Measurements from ENCODE around the gene SHFL. TPM values are rescaled to one million over a fixed set of nuclear protein-coding genes. Genes with fewer than 3 reads are reported as not detected.

Gene SHFL
- total RNA-seq, 5 donors from 2014 or later (not counting 1 experiment from before 2014, with no cell fraction given), result 75.5 to 116 (median 109) TPM

DNA sequence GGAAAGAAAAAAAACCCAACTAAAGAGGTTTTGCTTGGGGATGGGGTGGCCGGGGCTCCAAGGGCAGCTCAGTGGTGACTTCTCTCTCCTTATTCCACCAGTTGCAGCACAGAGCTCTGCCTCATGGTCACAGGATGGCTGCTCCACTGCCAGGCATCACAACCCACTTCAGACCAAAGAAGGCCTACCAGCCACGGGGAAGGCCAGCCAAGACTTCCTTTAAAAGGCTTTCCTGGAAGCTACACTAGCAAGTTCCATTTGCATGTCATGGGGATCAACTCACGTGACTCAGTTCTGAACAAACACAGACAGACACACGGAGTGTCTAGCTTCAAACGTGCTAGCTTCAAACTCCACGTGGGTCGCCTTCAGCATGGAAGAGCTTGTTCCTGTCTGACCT lies 46.8 kb downstream of the SHFL start:
- Histone ChIP-seq H3K27ac (ENCODE audit: low read length) (no peak overlapping the region), H3K36me3 (ENCODE audit: control insufficient read depth in 2 of 2, extremely low read depth in 1 of 2, insufficient read depth in 1 of 2, low read length in 1 of 2) (peaks cover 33 to 63% of the 10 kb centered on the region in 2 donors), H3K4me3 (ENCODE audit: control insufficient read depth in 1 of 2, extremely low read depth in 1 of 2, low read length in 1 of 2) (no peak overlapping the region), H3K27me3 (replicated peaks in 1 of 2; ENCODE audit: control insufficient read depth in 2 of 2, extremely low read depth in 1 of 2, insufficient read depth in 2 of 2, low read length in 1 of 2) (no peaks in the 10 kb centered on the region), H3K4me1 (ENCODE audit: control insufficient read depth in 1 of 2, extremely low read depth in 1 of 2, insufficient read depth in 2 of 2, low read length in 2 of 2) (no peaks in the 10 kb centered on the region), H3K9me3 (no peaks in the 10 kb centered on the region)
- ATAC-seq (replicated peaks in 1 of 4), result no peak
- H3K27me3 Mint-ChIP-seq, result no peaks in the 10 kb centered on the region
- WGBS (ENCODE audit: insufficient coverage), result 80% methylated on average over 4 of the region's 7 CpGs
- peaks cover 0 to 3% (median 0%) of the 10 kb centered on the region in 3 donors for H3K4me1 Mint-ChIP-seq
- no peak overlapping the region for H3K27ac Mint-ChIP-seq
- CTCF ChIA-PET, result interaction anchor here in 1 of 2 donors (1.1 kb wide), 1 partner anchor 10 kb away, joined by 5 read pairs; no protein-coding TSS in a partner anchor
- H3K36me3 Mint-ChIP-seq, result peaks cover 29% of the 10 kb centered on the region
- H3K9me3 Mint-ChIP-seq, result no peaks in the 10 kb centered on the region
- POLR2A ChIA-PET, result interaction anchor here in 1 of 2 donors (0.6 kb wide), 1 partner anchor 72 kb away, joined by 4 read pairs; no protein-coding TSS in a partner anchor
- no peak overlapping the region for H3K4me3 Mint-ChIP-seq
- DNase-seq, result no peak

DNA sequence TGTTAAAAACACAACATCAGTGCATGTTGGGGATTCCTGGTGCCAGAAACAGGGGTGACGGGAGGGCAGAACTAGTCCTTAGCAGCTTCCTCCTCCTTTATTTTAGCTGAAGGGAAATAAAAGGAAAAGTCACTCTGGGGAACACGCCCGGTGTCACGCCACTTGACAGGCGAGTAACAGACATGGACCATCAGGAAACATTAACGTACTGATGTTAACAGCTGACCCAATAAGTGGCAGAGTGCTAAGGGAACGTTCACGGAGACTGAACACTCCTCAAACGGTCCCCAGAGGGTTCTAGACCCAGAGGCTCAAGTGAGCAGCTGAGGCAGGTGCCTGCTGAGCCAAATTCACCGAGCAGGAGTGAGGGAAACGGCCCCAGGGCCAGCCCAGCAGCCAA lies 47.5 kb downstream of the SHFL start:
- Histone ChIP-seq H3K4me1 (ENCODE audit: control insufficient read depth in 1 of 2, extremely low read depth in 1 of 2, insufficient read depth in 2 of 2, low read length in 2 of 2) (no peaks in the 10 kb centered on the region), H3K27ac (ENCODE audit: low read length) (no peak overlapping the region), H3K27me3 (replicated peaks in 1 of 2; ENCODE audit: control insufficient read depth in 2 of 2, extremely low read depth in 1 of 2, insufficient read depth in 2 of 2, low read length in 1 of 2) (no peaks in the 10 kb centered on the region), H3K9me3 (no peaks in the 10 kb centered on the region), H3K36me3 (ENCODE audit: control insufficient read depth in 2 of 2, extremely low read depth in 1 of 2, insufficient read depth in 1 of 2, low read length in 1 of 2) (peaks cover 33 to 70% of the 10 kb centered on the region in 2 donors), H3K4me3 (ENCODE audit: control insufficient read depth in 1 of 2, extremely low read depth in 1 of 2, low read length in 1 of 2) (no peak overlapping the region)
- no peaks in the 10 kb centered on the region for H3K27me3 Mint-ChIP-seq
- DNase-seq, result no peak
- H3K27ac Mint-ChIP-seq, result no peak overlapping the region
- H3K36me3 Mint-ChIP-seq, result peaks cover 33% of the 10 kb centered on the region
- 91% methylated on average over 7 of the region's 11 CpGs for WGBS (ENCODE audit: insufficient coverage)
- H3K4me3 Mint-ChIP-seq, result no peak overlapping the region
- ATAC-seq (replicated peaks in 1 of 4), result no peak
- POLR2A ChIA-PET, result no interaction called here
- CTCF ChIA-PET, result interaction anchor here in 1 of 2 donors (1.1 kb wide), 1 partner anchor 9 kb away, joined by 5 read pairs; no protein-coding TSS in a partner anchor
- peaks cover 0 to 3% (median 1%) of the 10 kb centered on the region in 3 donors for H3K4me1 Mint-ChIP-seq
- H3K9me3 Mint-ChIP-seq, result no peaks in the 10 kb centered on the region

DNA sequence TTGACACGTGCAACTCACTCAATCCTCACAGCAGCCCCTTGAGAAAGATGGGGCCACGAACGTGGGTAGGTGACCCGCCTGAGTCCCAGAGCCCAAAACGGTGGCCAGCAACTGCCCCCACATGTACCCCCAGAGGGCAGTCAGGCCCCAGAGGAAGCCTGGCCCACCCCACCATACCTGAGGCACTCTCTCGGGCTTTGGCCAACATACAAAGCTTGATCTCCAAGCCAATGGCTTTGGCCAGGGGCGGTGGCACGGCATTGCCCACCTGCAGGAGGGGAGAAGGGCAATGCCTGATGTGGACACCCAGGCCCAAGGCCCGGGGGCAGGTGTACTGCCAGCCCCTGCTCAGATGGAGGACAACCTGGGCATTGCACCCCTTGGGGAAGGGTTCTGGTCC lies 47.9 kb downstream of the SHFL start:
- ChIA-PET POLR2A (no interaction called here), CTCF (no interaction called here)
- Histone ChIP-seq H3K4me3 (ENCODE audit: control insufficient read depth in 1 of 2, extremely low read depth in 1 of 2, low read length in 1 of 2) (no peak overlapping the region), H3K27ac (ENCODE audit: low read length) (no peak overlapping the region), H3K27me3 (replicated peaks in 1 of 2; ENCODE audit: control insufficient read depth in 2 of 2, extremely low read depth in 1 of 2, insufficient read depth in 2 of 2, low read length in 1 of 2) (no peaks in the 10 kb centered on the region), H3K36me3 (ENCODE audit: control insufficient read depth in 2 of 2, extremely low read depth in 1 of 2, insufficient read depth in 1 of 2, low read length in 1 of 2) (peaks cover 33 to 72% of the 10 kb centered on the region in 2 donors), H3K4me1 (ENCODE audit: control insufficient read depth in 1 of 2, extremely low read depth in 1 of 2, insufficient read depth in 2 of 2, low read length in 2 of 2) (peaks cover 0 to under 1% of the 10 kb centered on the region in 2 experiments), H3K9me3 (no peaks in the 10 kb centered on the region)
- DNase-seq (no peak), ATAC-seq (replicated peaks in 1 of 4) (no peak)
- WGBS (ENCODE audit: insufficient coverage), result 100% methylated on average over 6 of the region's 9 CpGs
- Mint-ChIP-seq H3K4me1 (peaks cover under 1 to 5% (median 5%) of the 10 kb centered on the region in 3 donors), H3K27me3 (no peaks in the 10 kb centered on the region), H3K27ac (no peak overlapping the region), H3K4me3 (no peak overlapping the region), H3K9me3 (no peaks in the 10 kb centered on the region), H3K36me3 (peaks cover 35% of the 10 kb centered on the region)

DNA sequence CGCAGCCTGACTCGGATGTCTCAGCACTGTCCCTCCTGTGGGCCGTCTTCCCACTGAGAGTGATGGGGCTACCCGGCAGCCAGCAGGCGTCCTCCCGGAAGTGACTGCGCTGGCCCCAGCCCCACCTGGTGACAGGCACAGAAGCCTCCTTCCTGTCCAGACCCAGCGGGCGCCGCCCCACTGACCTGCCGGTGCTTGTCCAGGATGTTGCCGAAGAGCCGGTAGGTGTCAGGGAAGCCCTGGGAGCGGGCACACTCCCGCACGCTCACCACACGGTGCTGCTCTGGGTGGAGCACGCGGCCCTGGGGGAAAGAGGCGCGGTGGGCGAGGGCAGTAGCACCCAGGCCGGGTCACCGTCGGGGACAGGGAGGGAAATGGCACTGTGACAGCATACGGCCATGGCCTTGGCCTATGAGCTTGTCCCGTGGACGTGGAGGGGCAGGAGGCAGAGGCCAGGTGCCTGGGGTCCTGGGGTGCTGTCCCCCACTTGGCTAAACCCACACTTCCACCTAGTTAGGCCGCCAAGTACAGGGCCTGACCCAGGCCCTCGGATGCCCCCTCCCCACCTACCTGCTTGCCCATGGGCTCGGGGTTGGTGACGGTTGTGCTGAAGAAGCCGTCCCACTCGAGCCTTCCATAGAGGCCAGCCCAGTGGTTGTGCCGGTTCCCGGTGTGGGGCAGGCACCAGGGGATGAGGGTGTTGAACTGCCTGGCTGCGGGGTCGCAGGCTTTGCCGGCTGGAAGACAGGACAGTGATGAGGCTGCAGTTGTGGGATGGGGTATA lies 49.6 kb downstream of the SHFL start:
- Mint-ChIP-seq H3K4me3 (no peak overlapping the region), H3K36me3 (peaks cover 40% of the 10 kb centered on the region), H3K27ac (no peak overlapping the region), H3K27me3 (no peaks in the 10 kb centered on the region), H3K9me3 (no peaks in the 10 kb centered on the region), H3K4me1 (peaks cover 6 to 12% (median 10%) of the 10 kb centered on the region in 3 donors)
- H3K9me3 ChIP-seq, result no peaks in the 10 kb centered on the region
- DNase-seq (no peak), ATAC-seq (replicated peaks in 1 of 4) (no peak)
- no peak overlapping the region for H3K27ac ChIP-seq (ENCODE audit: low read length)
- 94% methylated on average over 20 of the region's 39 CpGs for WGBS (ENCODE audit: insufficient coverage)
- H3K4me3 ChIP-seq (ENCODE audit: control insufficient read depth in 1 of 2, extremely low read depth in 1 of 2, low read length in 1 of 2), result no peak overlapping the region
- H3K4me1 ChIP-seq (ENCODE audit: control insufficient read depth in 1 of 2, extremely low read depth in 1 of 2, insufficient read depth in 2 of 2, low read length in 2 of 2), result peaks cover 0 to 10% of the 10 kb centered on the region in 2 experiments
- H3K27me3 ChIP-seq (replicated peaks in 1 of 2; ENCODE audit: control insufficient read depth in 2 of 2, extremely low read depth in 1 of 2, insufficient read depth in 2 of 2, low read length in 1 of 2), result no peaks in the 10 kb centered on the region
- POLR2A ChIA-PET, result interaction anchor here in 1 of 2 donors (0.7 kb wide), 1 partner anchor 13 kb away, joined by 3 read pairs; no protein-coding TSS in a partner anchor
- peaks cover 38 to 87% of the 10 kb centered on the region in 2 donors for H3K36me3 ChIP-seq (ENCODE audit: control insufficient read depth in 2 of 2, extremely low read depth in 1 of 2, insufficient read depth in 1 of 2, low read length in 1 of 2)
- CTCF ChIA-PET, result interaction anchor here in 1 of 2 donors (0.6 kb wide), 1 partner anchor 873 kb away, joined by 3 read pairs; no protein-coding TSS in a partner anchor

DNA sequence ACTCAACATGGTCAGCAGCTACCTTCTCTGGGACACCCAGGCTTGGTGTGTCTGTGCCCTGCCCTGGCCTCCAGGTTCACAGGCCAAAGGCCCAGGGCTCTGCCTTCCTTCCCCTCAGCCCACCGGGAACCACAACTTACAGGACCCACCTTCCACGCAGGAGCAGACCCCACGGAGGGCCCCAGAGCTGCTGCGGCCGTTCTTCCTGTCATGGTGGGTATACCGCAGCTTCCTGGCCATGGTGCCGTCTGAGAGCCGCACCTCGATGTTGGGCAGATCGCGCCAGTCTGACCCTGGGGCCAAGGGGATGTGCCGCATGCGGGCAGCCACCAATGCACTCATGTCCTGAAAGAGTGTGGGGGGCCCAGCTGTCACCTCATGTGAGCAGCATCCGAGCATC lies 50.8 kb downstream of the SHFL start:
- Mint-ChIP-seq H3K4me3 (no peak overlapping the region), H3K27me3 (no peaks in the 10 kb centered on the region), H3K4me1 (peaks cover 18 to 23% (median 21%) of the 10 kb centered on the region in 3 donors), H3K36me3 (peaks cover 43% of the 10 kb centered on the region), H3K27ac (peak overlapping the region in 1 of 2 donors; percentile 44), H3K9me3 (no peaks in the 10 kb centered on the region)
- H3K27me3 ChIP-seq (replicated peaks in 1 of 2; ENCODE audit: control insufficient read depth in 2 of 2, extremely low read depth in 1 of 2, insufficient read depth in 2 of 2, low read length in 1 of 2), result no peaks in the 10 kb centered on the region
- DNase-seq, result no peak
- ChIA-PET CTCF (interaction anchor here (0.6 to 1.0 kb wide), 2 partner anchors 16 to 40 kb away, joined by 3 read pairs; no protein-coding TSS in a partner anchor), POLR2A (interaction anchor here in 1 of 2 donors (0.7 kb wide), 1 partner anchor 188 kb away, joined by 4 read pairs; no protein-coding TSS in a partner anchor)
- no peak overlapping the region for H3K4me3 ChIP-seq (ENCODE audit: control insufficient read depth in 1 of 2, extremely low read depth in 1 of 2, low read length in 1 of 2)
- H3K9me3 ChIP-seq, result no peaks in the 10 kb centered on the region
- H3K27ac ChIP-seq (ENCODE audit: low read length), result no peak overlapping the region
- 97% methylated on average over 14 of the region's 14 CpGs for WGBS (ENCODE audit: insufficient coverage)
- ATAC-seq (replicated peaks in 1 of 4), result no peak
- peaks cover 2 to 21% of the 10 kb centered on the region in 2 experiments for H3K4me1 ChIP-seq (ENCODE audit: control insufficient read depth in 1 of 2, extremely low read depth in 1 of 2, insufficient read depth in 2 of 2, low read length in 2 of 2)
- peaks cover 47 to 88% of the 10 kb centered on the region in 2 donors for H3K36me3 ChIP-seq (ENCODE audit: control insufficient read depth in 2 of 2, extremely low read depth in 1 of 2, insufficient read depth in 1 of 2, low read length in 1 of 2)

DNA sequence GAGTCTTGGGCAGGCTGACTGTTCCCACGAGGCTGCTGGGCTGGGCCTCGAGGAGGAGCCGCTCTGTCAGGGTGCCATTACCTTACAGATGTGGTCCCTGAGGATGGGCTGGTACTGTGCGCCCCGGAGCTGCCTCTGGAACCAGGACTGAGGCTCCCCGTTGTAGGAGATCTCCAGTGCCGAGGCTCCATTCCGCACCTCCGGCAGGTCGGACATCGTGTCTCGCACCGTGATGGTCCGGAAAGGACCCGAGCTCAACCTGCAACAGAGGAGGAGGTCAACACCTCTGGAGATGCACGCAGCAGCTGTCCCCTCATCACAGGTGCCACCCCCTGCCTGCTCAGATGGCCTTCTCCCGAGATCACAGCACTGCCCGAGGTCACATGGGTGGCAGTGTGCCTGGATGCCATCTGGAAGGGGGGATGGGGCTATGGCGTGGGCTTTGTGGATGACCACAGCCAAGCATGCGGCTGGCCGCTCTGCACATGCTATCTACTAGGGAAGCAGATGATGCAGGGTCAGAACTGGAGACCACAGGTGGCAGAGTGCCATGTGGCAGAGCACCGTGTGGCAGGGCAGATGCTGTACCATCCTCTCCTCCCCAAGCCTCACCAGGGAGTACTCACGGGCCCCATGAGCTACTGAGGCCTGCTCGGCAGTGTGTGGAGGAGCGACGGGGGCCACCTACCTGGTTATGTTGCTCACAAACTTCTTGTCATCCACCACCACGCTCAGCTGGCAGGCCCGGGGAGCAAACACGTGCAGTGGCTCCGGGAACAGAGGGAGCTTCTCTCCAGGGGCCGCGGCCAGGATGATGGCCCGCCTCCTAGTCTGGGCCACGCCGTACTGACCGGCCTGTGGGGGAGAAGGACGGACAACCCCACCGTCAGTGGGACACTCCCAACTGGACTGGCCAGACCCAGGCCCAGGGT lies 51.9 kb downstream of the SHFL start:
- Mint-ChIP-seq H3K36me3 (peaks cover 45% of the 10 kb centered on the region), H3K9me3 (no peaks in the 10 kb centered on the region), H3K27me3 (no peaks in the 10 kb centered on the region), H3K4me3 (no peak overlapping the region), H3K27ac (peak overlapping the region in 1 of 2 donors; percentile 36), H3K4me1 (peaks cover 28 to 33% (median 32%) of the 10 kb centered on the region in 3 donors)
- Histone ChIP-seq H3K27me3 (replicated peaks in 1 of 2; ENCODE audit: control insufficient read depth in 2 of 2, extremely low read depth in 1 of 2, insufficient read depth in 2 of 2, low read length in 1 of 2) (no peaks in the 10 kb centered on the region), H3K27ac (ENCODE audit: low read length) (no peak overlapping the region), H3K9me3 (no peaks in the 10 kb centered on the region), H3K4me1 (ENCODE audit: control insufficient read depth in 1 of 2, extremely low read depth in 1 of 2, insufficient read depth in 2 of 2, low read length in 2 of 2) (peaks cover 12 to 31% of the 10 kb centered on the region in 2 experiments), H3K36me3 (ENCODE audit: control insufficient read depth in 2 of 2, extremely low read depth in 1 of 2, insufficient read depth in 1 of 2, low read length in 1 of 2) (peaks cover 43 to 89% of the 10 kb centered on the region in 2 donors), H3K4me3 (ENCODE audit: control insufficient read depth in 1 of 2, extremely low read depth in 1 of 2, low read length in 1 of 2) (no peak overlapping the region)
- ATAC-seq (replicated peaks in 1 of 4), result no peak
- 94% methylated on average over 32 of the region's 38 CpGs for WGBS (ENCODE audit: insufficient coverage)
- no peak for DNase-seq
- ChIA-PET CTCF (interaction anchor here (0.6 kb wide), 2 partner anchors 18 to 177 kb away, joined by 3 read pairs; no protein-coding TSS in a partner anchor), POLR2A (interaction anchor here in 1 of 2 donors (0.7 kb wide), 1 partner anchor 189 kb away, joined by 4 read pairs; no protein-coding TSS in a partner anchor)
